Trophoblast cell (in vitro differentiated cells and primary cell): Measurements from ENCODE around the gene MACROD2.

Experiments used
- DNase-seq, 2 donors: peaks; one replicate each; pipeline ENCODE4 v3.0.0-alpha.2; 2016
- H2AFZ ChIP-seq: 2 replicates; pipeline ENCODE4 v1.6.1; 2013; ENCODE audit warnings: low read length, moderate library complexity, mild to moderate bottlenecking; ENCODE audit not compliant: insufficient read depth, poor library complexity
- H2AK5ac ChIP-seq: 2 replicates; pipeline ENCODE4 v1.6.1; 2013; ENCODE audit warnings: mild to moderate bottlenecking, low read length
- H2BK120ac ChIP-seq: 2 replicates; pipeline ENCODE4 v1.6.1; 2013; ENCODE audit warnings: low read length, mild to moderate bottlenecking, moderate library complexity; ENCODE audit not compliant: insufficient read depth, poor library complexity
- H2BK12ac ChIP-seq: 2 replicates; pipeline ENCODE4 v1.6.1; 2013; ENCODE audit warnings: mild to moderate bottlenecking, low read length, moderate library complexity
- H2BK5ac ChIP-seq: 2 replicates; pipeline ENCODE4 v1.6.1; 2013; ENCODE audit warnings: low read length, low read depth, moderate library complexity, mild to moderate bottlenecking; ENCODE audit not compliant: poor library complexity
- H3K14ac ChIP-seq: 2 replicates; pipeline ENCODE4 v1.6.1; 2013; ENCODE audit warnings: mild to moderate bottlenecking, low read length
- H3K18ac ChIP-seq: 2 replicates; pipeline ENCODE4 v1.6.1; 2013; ENCODE audit warnings: mild to moderate bottlenecking, low read length
- H3K23ac ChIP-seq: 2 replicates; pipeline ENCODE4 v1.6.1; 2013; ENCODE audit warnings: low read length
- H3K27ac ChIP-seq: 2 replicates; pipeline ENCODE4 v1.5.1; 2013; ENCODE audit warnings: low read depth, mild to moderate bottlenecking, inconsistent platforms, low read length, moderate library complexity
- H3K27me3 ChIP-seq: 2 replicates; pipeline ENCODE4 v1.6.1; 2013; ENCODE audit warnings: inconsistent platforms, mild to moderate bottlenecking, low read length, moderate library complexity; ENCODE audit not compliant: insufficient read depth
- H3K36me3 ChIP-seq, 2 experiments: 1 replicate in 1 of 2; 2 replicates in 1 of 2; pipeline ENCODE4 v1.6.1; 2013; ENCODE audit warnings: low read length in 2 of 2, mild to moderate bottlenecking in 2 of 2, moderate library complexity in 1 of 2; ENCODE audit not compliant: insufficient read depth in 2 of 2, control insufficient read depth in 1 of 2
- H3K4ac ChIP-seq: 2 replicates; pipeline ENCODE4 v1.6.1; 2013; ENCODE audit warnings: low read depth, mild to moderate bottlenecking, low read length, moderate library complexity
- H3K4me1 ChIP-seq, 2 experiments: 1 replicate in 1 of 2; 2 replicates in 1 of 2; pipeline ENCODE4 v1.6.1; 2013; ENCODE audit warnings: low read length in 2 of 2, mild to moderate bottlenecking in 2 of 2, moderate library complexity in 1 of 2; ENCODE audit not compliant: insufficient read depth in 2 of 2, control insufficient read depth in 1 of 2
- H3K4me2 ChIP-seq: 2 replicates; pipeline ENCODE4 v1.6.1; 2013; ENCODE audit warnings: inconsistent platforms, mild to moderate bottlenecking, low read length, moderate library complexity
- H3K4me3 ChIP-seq: 2 replicates; pipeline ENCODE4 v1.5.1; 2013; ENCODE audit warnings: mild to moderate bottlenecking, low read depth, low read length, inconsistent platforms
- H3K79me1 ChIP-seq: one replicate; pipeline ENCODE4 v1.6.1; 2013; ENCODE audit warnings: low read length
- H3K79me2 ChIP-seq: 2 replicates; pipeline ENCODE4 v1.6.1; 2013; ENCODE audit warnings: low read length, mild to moderate bottlenecking; ENCODE audit not compliant: control insufficient read depth, insufficient read depth, poor library complexity
- H3K9ac ChIP-seq: 2 replicates; pipeline ENCODE4 v1.6.1; 2013; ENCODE audit warnings: mild to moderate bottlenecking, low read length
- H3K9me3 ChIP-seq: 2 replicates; pipeline ENCODE4 v1.6.1; 2013; ENCODE audit warnings: low read depth, mild to moderate bottlenecking, control low read depth, inconsistent platforms, low read length; ENCODE audit not compliant: insufficient read depth
- H4K12ac ChIP-seq: 2 replicates; pipeline ENCODE4 v1.6.1; 2013; ENCODE audit warnings: low read depth, mild to moderate bottlenecking, low read length, moderate library complexity
- H4K8ac ChIP-seq: 2 replicates; pipeline ENCODE4 v1.6.1; 2013; ENCODE audit warnings: low read depth, mild to moderate bottlenecking, low read length, moderate library complexity
- H4K91ac ChIP-seq: one replicate; pipeline ENCODE4 v1.6.1; 2013; ENCODE audit warnings: low read depth, mild to moderate bottlenecking, low read length, moderate library complexity
- WGBS: extraction: QIAGEN DNeasy Blood & Tissue Kit; methylation state at CpG from one replicate; pipeline ENCODE4 v1.1.7; 2013; ENCODE audit warnings: missing lambda C conversion rate; ENCODE audit not compliant: insufficient read length, insufficient coverage; ENCODE audit errors: extremely low coverage; 5-methylcytosine and 5-hydroxymethylcytosine counted together

MACROD2 gene

DNA sequence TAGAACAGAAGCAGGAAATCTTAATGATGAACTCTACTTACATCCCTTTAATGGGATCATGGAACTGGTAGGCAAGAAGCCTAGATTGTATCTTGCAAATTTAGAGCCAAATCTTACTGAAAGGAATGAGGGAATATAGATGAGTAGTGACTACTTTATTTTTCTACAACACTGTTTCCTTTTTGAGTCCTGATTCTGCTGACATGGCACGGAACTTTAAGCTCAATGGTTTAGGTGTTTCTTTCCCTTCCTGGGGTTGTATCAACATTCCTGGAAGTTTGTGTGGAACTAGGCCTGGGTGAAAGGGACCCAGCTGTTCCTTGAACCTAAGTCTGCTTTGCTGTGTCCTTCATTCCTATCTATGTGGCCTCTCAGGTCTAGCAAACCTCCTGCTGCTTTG lies 1047.4 kb downstream of the MACROD2 start:
- Histone ChIP-seq H2BK5ac (no peak overlapping the region), H3K23ac (no peak overlapping the region), H3K27ac (no peak overlapping the region), H2AFZ (no peak overlapping the region), H3K79me1 (no peaks in the 10 kb centered on the region), H4K12ac (no peak overlapping the region), H2AK5ac (no peak overlapping the region), H2BK12ac (no peak overlapping the region), H3K14ac (no peak overlapping the region), H2BK120ac (no peak overlapping the region), H3K79me2 (no peaks in the 10 kb centered on the region), H3K18ac (no peak overlapping the region), H3K4ac (no peak overlapping the region), H3K4me1 (peaks cover 3 to 7% of the 10 kb centered on the region in 2 experiments), H3K4me2 (no peak overlapping the region), H3K9ac (no peak overlapping the region), H3K4me3 (no peak overlapping the region), H3K9me3 (no peaks in the 10 kb centered on the region), H4K91ac (no peak overlapping the region), H3K36me3 (no peaks in the 10 kb centered on the region), H3K27me3 (no peaks in the 10 kb centered on the region), H4K8ac (no peak overlapping the region)
- no CpG with 5 or more reads among the region's 1 CpG for whole genome bisulfite sequencing
- no peak for DNase-seq

DNA sequence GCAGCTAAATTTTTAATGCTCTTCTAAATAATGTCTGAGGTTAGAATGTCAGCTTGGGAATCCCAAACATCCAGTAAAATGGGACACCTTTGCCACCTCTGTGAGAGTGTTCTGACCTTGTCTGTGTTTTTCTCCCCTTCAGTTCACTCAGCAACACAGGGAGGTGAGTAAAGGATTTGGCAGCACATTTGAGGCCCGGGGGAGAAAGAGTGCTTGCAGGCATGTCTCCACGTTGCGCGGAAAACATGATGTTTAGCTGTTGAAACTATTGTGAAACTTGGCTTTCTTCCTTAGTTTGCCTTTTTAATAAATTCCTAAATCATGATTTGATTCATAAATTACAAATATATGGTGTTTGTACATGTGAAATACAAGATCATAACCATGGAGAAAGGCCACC lies 1049.9 kb downstream of the MACROD2 start:
- Histone ChIP-seq H3K18ac (no peak overlapping the region), H3K4me2 (no peak overlapping the region), H3K27ac (no peak overlapping the region), H3K79me2 (no peaks in the 10 kb centered on the region), H3K14ac (no peak overlapping the region), H3K36me3 (no peaks in the 10 kb centered on the region), H3K23ac (no peak overlapping the region), H2AFZ (no peak overlapping the region), H2BK5ac (no peak overlapping the region), H2AK5ac (no peak overlapping the region), H3K9ac (no peak overlapping the region), H4K8ac (no peak overlapping the region), H3K4me1 (no peaks in the 10 kb centered on the region), H3K27me3 (no peaks in the 10 kb centered on the region), H3K9me3 (no peaks in the 10 kb centered on the region), H4K91ac (no peak overlapping the region), H2BK12ac (no peak overlapping the region), H3K4me3 (no peak overlapping the region), H4K12ac (no peak overlapping the region), H2BK120ac (no peak overlapping the region), H3K4ac (no peak overlapping the region), H3K79me1 (no peaks in the 10 kb centered on the region)
- WGBS, result no CpG with 5 or more reads among the region's 4 CpGs
- peak in 1 of 2 donors; percentile 2 for DNase-seq

DNA sequence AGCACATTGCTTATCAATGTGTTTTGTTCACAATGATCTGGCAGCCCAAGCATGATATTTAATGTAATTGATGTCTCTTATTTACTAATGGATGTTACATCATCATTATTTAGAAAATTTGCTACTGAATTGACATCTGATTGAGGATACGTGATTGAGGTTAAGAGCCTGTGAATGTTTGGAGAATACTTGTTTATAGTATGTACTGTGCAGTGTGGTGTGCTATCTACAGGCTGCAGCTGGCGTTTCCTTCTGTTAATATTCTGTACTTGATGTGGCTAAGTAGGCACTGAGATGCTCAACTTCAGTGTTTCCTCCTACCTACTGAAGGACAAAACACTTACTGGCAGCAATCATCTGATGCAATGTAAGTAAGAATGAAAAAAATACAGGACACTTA lies 1051.7 kb downstream of the MACROD2 start:
- Histone ChIP-seq H3K36me3 (no peaks in the 10 kb centered on the region), H3K14ac (no peak overlapping the region), H3K9ac (no peak overlapping the region), H4K8ac (no peak overlapping the region), H2BK12ac (no peak overlapping the region), H3K27me3 (no peaks in the 10 kb centered on the region), H4K12ac (no peak overlapping the region), H3K9me3 (no peaks in the 10 kb centered on the region), H3K4me3 (no peak overlapping the region), H2AFZ (no peak overlapping the region), H3K18ac (no peak overlapping the region), H4K91ac (no peak overlapping the region), H2AK5ac (no peak overlapping the region), H3K4me2 (no peak overlapping the region), H3K23ac (no peak overlapping the region), H3K79me2 (no peaks in the 10 kb centered on the region), H3K4ac (no peak overlapping the region), H3K4me1 (no peaks in the 10 kb centered on the region), H3K27ac (no peak overlapping the region), H3K79me1 (no peaks in the 10 kb centered on the region), H2BK120ac (no peak overlapping the region), H2BK5ac (no peak overlapping the region)
- no CpG with 5 or more reads among the region's 2 CpGs for WGBS
- no peak for DNase-seq

DNA sequence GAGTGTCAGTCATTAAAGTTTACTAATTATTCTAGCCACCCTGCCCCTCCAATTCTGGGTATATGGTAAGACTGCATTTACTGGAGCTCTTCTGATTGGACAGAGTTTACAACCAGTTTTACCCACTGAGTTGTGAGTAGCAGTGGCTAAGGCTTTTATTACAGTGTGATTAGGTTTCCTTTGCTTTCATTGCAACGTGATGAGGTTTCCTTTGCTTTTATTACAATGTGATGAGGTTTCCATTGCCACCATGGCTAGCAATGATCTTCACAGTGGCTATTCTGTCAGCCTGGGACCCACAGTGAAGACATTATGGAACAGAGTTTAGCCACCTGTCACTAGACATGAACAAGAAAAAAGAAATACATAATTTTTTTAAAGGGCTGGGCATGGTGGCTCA lies 1052.3 kb downstream of the MACROD2 start:
- Histone ChIP-seq H3K9me3 (no peaks in the 10 kb centered on the region), H3K79me2 (no peaks in the 10 kb centered on the region), H4K12ac (no peak overlapping the region), H3K4ac (no peak overlapping the region), H3K9ac (no peak overlapping the region), H3K27me3 (no peaks in the 10 kb centered on the region), H3K36me3 (no peaks in the 10 kb centered on the region), H3K23ac (no peak overlapping the region), H2BK120ac (no peak overlapping the region), H4K8ac (no peak overlapping the region), H3K18ac (no peak overlapping the region), H3K79me1 (no peaks in the 10 kb centered on the region), H3K27ac (no peak overlapping the region), H4K91ac (no peak overlapping the region), H2BK5ac (no peak overlapping the region), H2AK5ac (no peak overlapping the region), H2AFZ (no peak overlapping the region), H2BK12ac (no peak overlapping the region), H3K4me2 (no peak overlapping the region), H3K14ac (no peak overlapping the region), H3K4me3 (no peak overlapping the region), H3K4me1 (no peaks in the 10 kb centered on the region)
- WGBS, result no CpG with 5 or more reads among the region's 1 CpG
- no peak for DNase-seq
